GM12801 (cell line): Measurements from ENCODE around the gene ADARB2.

ENCODE experiments used
- CTCF ChIP-seq: IDR thresholded peaks from one replicate; pipeline ENCODE4 v1.5.1; 2011; ENCODE audit warnings: control low read depth; ENCODE audit not compliant: insufficient read length; ENCODE audit errors: extremely low read depth

Gene ADARB2

GRCh38 chr10:1377740-1378397 is 359.5 kb downstream of the ADARB2 start:
- TF ChIP-seq CTCF, result no peak

- no peak for TF ChIP-seq CTCF
Observed at GRCh38 chr10:1377231-1377630, 360.1 kb downstream of the ADARB2 start.

GRCh38 chr10:1376384-1376945 is 360.9 kb downstream of the ADARB2 start:
- TF ChIP-seq CTCF, result no peak

GRCh38 chr10:1375346-1376170 is 361.8 kb downstream of the ADARB2 start:
- no peak for TF ChIP-seq CTCF

GRCh38 chr10:1374511-1375345 is 362.6 kb downstream of the ADARB2 start:
- no peak for TF ChIP-seq CTCF

- no peak for TF ChIP-seq CTCF
Observed at GRCh38 chr10:1373287-1373686, 364.0 kb downstream of the ADARB2 start.

GRCh38 chr10:1372212-1372611 is 365.1 kb downstream of the ADARB2 start:
- TF ChIP-seq CTCF, result no peak
